GM19395 (cell line): ENCODE data around the gene ZNF621.

Experiments
- ATAC-seq: cut with Tn5 transposase; IDR thresholded peaks from one replicate; pipeline ENCODE4 v1.9.1; 2021; ENCODE audit warnings: mild to moderate bottlenecking, moderate library complexity; ENCODE audit not compliant: unreplicated experiment

ZNF621 gene

GRCh38 chr3:40524568-40525285, at the start of gene ZNF621:
ZNF621 (plus strand) TSS chr3:40524960; CDS start chr3:40525841, 881 bp downstream.
- peak; percentile 97 for ATAC-seq

GRCh38 chr3:40476478-40477470, 48.0 kb upstream of the ZNF621 start, which contains the start of gene ZNF619:
ZNF619 (plus strand) TSS chr3:40477122; CDS start chr3:40477980, 858 bp downstream.
- peak; percentile 88 for ATAC-seq

GRCh38 chr3:40477666-40478065, 47.1 kb upstream of the ZNF621 start:
- ATAC-seq: no peak

GRCh38 chr3:40487172-40487571, 37.6 kb upstream of the ZNF621 start:
- ATAC-seq: no peak

GRCh38 chr3:40490916-40491315, 33.8 kb upstream of the ZNF621 start:
- ATAC-seq: no peak

GRCh38 chr3:40494698-40495097, 30.1 kb upstream of the ZNF621 start:
- ATAC-seq: no peak

GRCh38 chr3:40497288-40497687, 27.5 kb upstream of the ZNF621 start:
- no peak for ATAC-seq

- ATAC-seq: no peak
Observed at GRCh38 chr3:40499952-40500351, 24.8 kb upstream of the ZNF621 start.

- ATAC-seq: no peak
Observed at GRCh38 chr3:40502034-40502433, 22.7 kb upstream of the ZNF621 start.

- no peak for ATAC-seq
Observed at GRCh38 chr3:40504636-40505430, 19.9 kb upstream of the ZNF621 start.

GRCh38 chr3:40505599-40506462, 18.9 kb upstream of the ZNF621 start, which contains the start of gene ZNF620:
ZNF620 (plus strand) TSS chr3:40506039; CDS start chr3:40506353, 314 bp downstream.
- ATAC-seq: peak; percentile 85

GRCh38 chr3:40511031-40511718, 13.6 kb upstream of the ZNF621 start:
- no peak for ATAC-seq

- ATAC-seq: no peak
Observed at GRCh38 chr3:40516201-40516600, 8.6 kb upstream of the ZNF621 start.

GRCh38 chr3:40518067-40518466, 6.7 kb upstream of the ZNF621 start:
- ATAC-seq: no peak

GRCh38 chr3:40518848-40519247, 5.9 kb upstream of the ZNF621 start:
- no peak for ATAC-seq

- no peak for ATAC-seq
Observed at GRCh38 chr3:40521254-40521653, 3.5 kb upstream of the ZNF621 start.

GRCh38 chr3:40523781-40524180, 979 bp upstream of the ZNF621 start:
- ATAC-seq: no peak

- ATAC-seq: peak; percentile 33
Observed at GRCh38 chr3:40524222-40524567, 565 bp upstream of the ZNF621 start.

GRCh38 chr3:40528426-40528825, 3.7 kb downstream of the ZNF621 start:
- no peak for ATAC-seq
